ENCODE data around the gene HSPB7.
"Not testable (repeated sequence)": the region's sequence is repeated elsewhere in the genome, so short reads cannot be mapped to it uniquely, and the experiment has no call there.

Gene HSPB7

DNA sequence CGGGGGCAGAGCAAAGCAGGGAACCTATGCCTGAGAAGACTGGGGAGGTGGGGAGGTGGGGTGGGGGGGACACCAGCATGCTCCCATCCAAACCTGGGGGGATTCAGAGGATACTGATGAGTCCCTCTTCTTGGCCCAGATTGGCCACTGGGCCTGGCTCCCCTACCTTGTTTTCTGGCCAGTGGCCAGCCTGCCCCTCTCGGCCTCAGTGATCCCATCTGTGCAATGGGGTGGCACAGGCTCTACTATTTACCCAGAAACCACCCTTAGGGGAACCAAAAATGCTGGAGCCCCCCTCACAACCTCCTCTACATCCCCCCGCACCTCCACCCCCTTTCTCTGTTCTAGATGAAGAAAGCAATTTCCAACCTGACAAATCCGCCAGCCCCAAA lies 38.7 kb upstream of the HSPB7 start:
- not testable (repeated sequence) for H4K8ac ChIP-seq (ENCODE audit: low read depth, low read length); H3K9ac ChIP-seq (ENCODE audit: low read length); H3K4me3 ChIP-seq (ENCODE audit: low read depth, low read length); H4K91ac ChIP-seq (ENCODE audit: low read depth, low read length); H3K14ac ChIP-seq (ENCODE audit: low read length); H3K79me2 ChIP-seq (ENCODE audit: control insufficient read depth, insufficient read depth, low read length, poor library complexity); H3K23ac ChIP-seq (ENCODE audit: low read length); H3K4me2 ChIP-seq (ENCODE audit: low read length); H4K12ac ChIP-seq (ENCODE audit: low read depth, low read length); H2BK12ac ChIP-seq (ENCODE audit: low read length); H3K79me1 ChIP-seq (ENCODE audit: low read length); H3K9me3 ChIP-seq (ENCODE audit: insufficient read depth, low read depth, low read length); H3K4me1 ChIP-seq (ENCODE audit: control insufficient read depth in 1 of 2, insufficient read depth in 2 of 2, low read length in 2 of 2); H3K27me3 ChIP-seq (ENCODE audit: insufficient read depth, low read length); H3K18ac ChIP-seq (ENCODE audit: low read length); DNase-seq; H2AFZ ChIP-seq (ENCODE audit: insufficient read depth, low read length, poor library complexity); H3K4ac ChIP-seq (ENCODE audit: low read depth, low read length); H2BK5ac ChIP-seq (ENCODE audit: low read depth, low read length, poor library complexity); H3K27ac ChIP-seq (ENCODE audit: low read depth, low read length); H3K36me3 ChIP-seq (ENCODE audit: control insufficient read depth in 1 of 2, insufficient read depth in 2 of 2, low read length in 2 of 2); H2BK120ac ChIP-seq (ENCODE audit: insufficient read depth, low read length, poor library complexity); H2AK5ac ChIP-seq (ENCODE audit: low read length)
- no CpG with 5 or more reads among the region's 4 CpGs for WGBS (ENCODE audit: extremely low coverage, insufficient coverage, insufficient read length)

DNA sequence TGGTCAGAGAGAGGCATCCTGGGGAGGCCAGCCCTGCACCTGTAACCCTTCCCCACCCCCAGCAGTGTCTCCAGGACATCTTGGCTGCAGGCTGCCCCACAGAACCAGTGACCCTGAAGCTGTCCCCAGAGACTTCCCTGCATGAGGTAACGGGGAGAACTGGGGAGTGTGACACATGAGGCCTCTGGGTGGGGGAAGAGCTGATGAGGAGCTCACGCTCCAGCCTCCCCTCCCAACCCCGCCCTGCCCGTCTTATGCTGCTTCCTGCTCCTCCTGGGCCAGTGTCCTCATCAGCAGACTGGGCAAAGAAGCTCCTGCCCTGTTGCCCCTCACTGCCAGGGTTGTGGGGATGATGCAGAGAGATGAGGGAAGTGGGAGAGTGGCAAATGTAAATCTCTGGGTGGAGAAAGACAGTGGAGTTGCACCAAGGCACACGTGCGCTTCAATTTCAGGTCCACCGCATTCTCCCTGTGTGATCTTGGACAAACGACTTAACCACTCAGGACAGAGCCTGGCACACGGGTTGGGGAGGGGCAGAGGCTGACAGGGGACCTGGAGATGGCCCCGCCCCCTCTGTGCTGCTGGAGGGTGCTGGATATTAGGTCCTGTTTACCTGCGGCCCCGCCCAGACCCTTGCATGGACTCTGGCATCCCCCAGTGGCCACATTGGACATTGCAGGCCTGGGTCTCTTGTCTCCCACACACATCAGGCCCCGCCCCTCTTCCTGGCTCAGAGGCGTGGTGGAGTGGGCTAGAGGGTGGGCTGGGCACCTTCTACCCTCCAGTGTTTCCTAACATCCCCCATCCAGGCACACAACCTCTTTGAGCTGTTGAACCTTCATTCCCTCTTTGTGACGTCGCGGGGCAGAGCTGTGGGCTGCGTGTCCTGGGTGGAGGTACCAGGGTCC lies 38.0 kb upstream of the HSPB7 start:
- Histone ChIP-seq H2AFZ (ENCODE audit: insufficient read depth, low read length, poor library complexity) (no peak overlapping the region), H2BK5ac (ENCODE audit: low read depth, low read length, poor library complexity) (no peak overlapping the region), H4K12ac (ENCODE audit: low read depth, low read length) (no peak overlapping the region), H3K23ac (ENCODE audit: low read length) (no peak overlapping the region), H3K14ac (ENCODE audit: low read length) (no peak overlapping the region), H3K4me1 (ENCODE audit: control insufficient read depth in 1 of 2, insufficient read depth in 2 of 2, low read length in 2 of 2) (no peaks in the 10 kb centered on the region), H3K4ac (ENCODE audit: low read depth, low read length) (no peak overlapping the region), H2BK12ac (ENCODE audit: low read length) (no peak overlapping the region), H3K18ac (ENCODE audit: low read length) (no peak overlapping the region), H4K8ac (ENCODE audit: low read depth, low read length) (no peak overlapping the region), H3K36me3 (ENCODE audit: control insufficient read depth in 1 of 2, insufficient read depth in 2 of 2, low read length in 2 of 2) (no peaks in the 10 kb centered on the region), H3K27ac (ENCODE audit: low read depth, low read length) (no peak overlapping the region), H3K79me1 (ENCODE audit: low read length) (no peaks in the 10 kb centered on the region), H2AK5ac (ENCODE audit: low read length) (no peak overlapping the region), H3K27me3 (ENCODE audit: insufficient read depth, low read length) (no peaks in the 10 kb centered on the region), H3K9ac (ENCODE audit: low read length) (no peak overlapping the region), H3K4me3 (ENCODE audit: low read depth, low read length) (no peak overlapping the region), H3K79me2 (ENCODE audit: control insufficient read depth, insufficient read depth, low read length, poor library complexity) (no peaks in the 10 kb centered on the region), H4K91ac (ENCODE audit: low read depth, low read length) (no peak overlapping the region), H3K4me2 (ENCODE audit: low read length) (no peak overlapping the region), H2BK120ac (ENCODE audit: insufficient read depth, low read length, poor library complexity) (no peak overlapping the region), H3K9me3 (ENCODE audit: insufficient read depth, low read depth, low read length) (no peaks in the 10 kb centered on the region)
- peak; percentile 92 to 96 for DNase-seq
- no CpG with 5 or more reads among the region's 18 CpGs for WGBS (ENCODE audit: extremely low coverage, insufficient coverage, insufficient read length)

DNA sequence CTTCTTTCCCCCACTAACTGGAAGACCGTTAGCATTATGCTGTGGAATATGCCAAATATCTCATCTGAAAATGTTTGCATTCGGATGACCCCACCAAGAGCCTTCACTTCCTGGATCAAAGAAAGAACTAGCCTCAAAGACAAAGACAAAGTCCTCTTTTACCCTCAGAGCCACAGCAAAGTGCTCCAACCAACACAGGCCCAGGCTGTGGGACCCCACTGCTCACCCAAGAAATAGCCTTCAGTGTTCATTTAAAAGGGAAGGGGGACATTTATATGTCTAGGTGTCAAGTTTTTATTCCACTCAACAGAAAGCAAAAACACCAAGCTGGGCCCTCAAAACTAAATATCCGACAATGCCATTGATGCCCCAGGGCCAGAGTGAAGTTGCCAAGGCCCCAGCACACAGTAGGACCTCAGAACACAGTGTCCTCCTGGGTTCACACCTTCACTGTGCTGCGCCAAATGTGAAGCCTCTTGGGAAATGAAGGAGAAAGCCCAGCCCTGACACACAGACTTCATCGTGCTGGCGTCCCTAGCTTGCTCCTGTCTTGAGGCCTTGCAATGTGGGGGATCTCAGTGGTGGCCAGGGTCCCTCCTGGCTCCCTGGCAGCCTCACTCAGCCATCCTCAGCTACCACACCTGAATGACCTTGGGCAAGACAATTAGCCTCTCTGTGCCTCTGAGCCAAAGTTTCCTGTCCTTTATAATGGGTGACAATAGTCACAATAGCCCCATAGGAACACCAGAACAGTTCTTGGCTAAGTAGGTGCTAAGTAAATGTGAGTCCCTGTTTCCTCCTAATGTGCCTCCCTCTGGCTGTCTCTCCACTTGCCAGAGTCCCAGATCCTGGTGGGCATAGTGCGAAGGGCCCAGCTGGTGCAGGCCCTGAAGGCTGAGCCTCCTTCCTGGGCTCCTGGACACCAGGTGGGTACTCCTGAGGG lies 37.0 kb upstream of the HSPB7 start:
- Histone ChIP-seq H3K4me1 (ENCODE audit: control insufficient read depth in 1 of 2, insufficient read depth in 2 of 2, low read length in 2 of 2) (no peaks in the 10 kb centered on the region), H3K27ac (ENCODE audit: low read depth, low read length) (no peak overlapping the region), H3K14ac (ENCODE audit: low read length) (no peak overlapping the region), H3K9me3 (ENCODE audit: insufficient read depth, low read depth, low read length) (no peaks in the 10 kb centered on the region), H2BK120ac (ENCODE audit: insufficient read depth, low read length, poor library complexity) (no peak overlapping the region), H3K36me3 (ENCODE audit: control insufficient read depth in 1 of 2, insufficient read depth in 2 of 2, low read length in 2 of 2) (no peaks in the 10 kb centered on the region), H3K79me1 (ENCODE audit: low read length) (no peaks in the 10 kb centered on the region), H2AFZ (ENCODE audit: insufficient read depth, low read length, poor library complexity) (no peak overlapping the region), H3K79me2 (ENCODE audit: control insufficient read depth, insufficient read depth, low read length, poor library complexity) (no peaks in the 10 kb centered on the region), H3K23ac (ENCODE audit: low read length) (no peak overlapping the region), H2BK5ac (ENCODE audit: low read depth, low read length, poor library complexity) (no peak overlapping the region), H3K27me3 (ENCODE audit: insufficient read depth, low read length) (no peaks in the 10 kb centered on the region), H4K91ac (ENCODE audit: low read depth, low read length) (no peak overlapping the region), H3K4ac (ENCODE audit: low read depth, low read length) (no peak overlapping the region), H2AK5ac (ENCODE audit: low read length) (no peak overlapping the region), H3K9ac (ENCODE audit: low read length) (no peak overlapping the region), H3K4me2 (ENCODE audit: low read length) (no peak overlapping the region), H3K18ac (ENCODE audit: low read length) (no peak overlapping the region), H3K4me3 (ENCODE audit: low read depth, low read length) (no peak overlapping the region), H4K8ac (ENCODE audit: low read depth, low read length) (no peak overlapping the region), H2BK12ac (ENCODE audit: low read length) (no peak overlapping the region), H4K12ac (ENCODE audit: low read depth, low read length) (no peak overlapping the region)
- DNase-seq, result no peak
- no CpG with 5 or more reads among the region's 7 CpGs for WGBS (ENCODE audit: extremely low coverage, insufficient coverage, insufficient read length)

DNA sequence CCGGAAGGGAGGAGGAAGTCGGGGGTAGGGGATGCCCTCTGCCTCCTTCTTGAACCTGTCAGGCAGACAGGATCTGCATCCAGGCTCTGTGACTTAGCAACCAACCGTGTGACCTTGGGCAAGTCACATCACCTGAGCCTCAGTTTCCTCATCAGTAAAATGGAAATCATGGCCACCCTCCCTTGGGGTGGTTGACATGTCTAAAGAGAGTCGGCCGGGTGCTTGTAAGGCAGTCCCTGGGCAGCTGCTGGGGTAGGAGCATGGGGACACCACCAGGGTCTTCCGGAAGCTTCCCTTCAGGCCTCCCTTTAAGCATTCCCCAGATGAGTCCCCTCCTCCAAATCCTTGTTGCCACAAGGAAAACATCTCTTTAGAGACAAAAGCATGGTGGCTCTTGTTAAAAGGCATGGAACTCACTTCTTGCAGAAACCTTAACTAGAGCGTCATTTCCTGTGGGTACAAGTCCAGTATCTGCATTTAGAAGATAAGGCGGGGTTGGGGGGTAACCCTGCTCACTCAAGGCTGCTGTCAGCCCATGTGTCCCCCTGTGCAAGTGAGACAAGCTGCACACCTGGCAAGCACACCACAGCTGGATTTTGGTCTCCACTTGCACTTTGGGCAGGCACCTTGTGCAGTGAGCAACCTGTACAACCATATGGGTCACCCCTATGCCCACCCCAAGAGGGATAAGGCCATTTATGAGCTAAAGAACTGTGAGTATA lies 36.1 kb upstream of the HSPB7 start:
- no peaks in the 10 kb centered on the region for H3K79me1 ChIP-seq (ENCODE audit: low read length)
- H3K4me3 ChIP-seq (ENCODE audit: low read depth, low read length), result no peak overlapping the region
- H3K23ac ChIP-seq (ENCODE audit: low read length), result no peak overlapping the region
- no peak overlapping the region for H2BK120ac ChIP-seq (ENCODE audit: insufficient read depth, low read length, poor library complexity)
- no peaks in the 10 kb centered on the region for H3K27me3 ChIP-seq (ENCODE audit: insufficient read depth, low read length)
- WGBS (ENCODE audit: extremely low coverage, insufficient coverage, insufficient read length), result no CpG with 5 or more reads among the region's 8 CpGs
- H2BK5ac ChIP-seq (ENCODE audit: low read depth, low read length, poor library complexity), result no peak overlapping the region
- H3K9me3 ChIP-seq (ENCODE audit: insufficient read depth, low read depth, low read length), result no peaks in the 10 kb centered on the region
- H3K9ac ChIP-seq (ENCODE audit: low read length), result no peak overlapping the region
- no peak overlapping the region for H2AK5ac ChIP-seq (ENCODE audit: low read length)
- DNase-seq, result no peak
- no peak overlapping the region for H2BK12ac ChIP-seq (ENCODE audit: low read length)
- H3K4me1 ChIP-seq (ENCODE audit: control insufficient read depth in 1 of 2, insufficient read depth in 2 of 2, low read length in 2 of 2), result peaks cover under 1 to 3% of the 10 kb centered on the region in 2 experiments
- no peak overlapping the region for H4K8ac ChIP-seq (ENCODE audit: low read depth, low read length)
- H4K12ac ChIP-seq (ENCODE audit: low read depth, low read length), result no peak overlapping the region
- H3K27ac ChIP-seq (ENCODE audit: low read depth, low read length), result no peak overlapping the region
- H3K18ac ChIP-seq (ENCODE audit: low read length), result no peak overlapping the region
- H3K4me2 ChIP-seq (ENCODE audit: low read length), result no peak overlapping the region
- H3K14ac ChIP-seq (ENCODE audit: low read length), result no peak overlapping the region
- H3K36me3 ChIP-seq (ENCODE audit: control insufficient read depth in 1 of 2, insufficient read depth in 2 of 2, low read length in 2 of 2), result no peaks in the 10 kb centered on the region
- H3K79me2 ChIP-seq (ENCODE audit: control insufficient read depth, insufficient read depth, low read length, poor library complexity), result no peaks in the 10 kb centered on the region
- no peak overlapping the region for H4K91ac ChIP-seq (ENCODE audit: low read depth, low read length)
- no peak overlapping the region for H2AFZ ChIP-seq (ENCODE audit: insufficient read depth, low read length, poor library complexity)
- no peak overlapping the region for H3K4ac ChIP-seq (ENCODE audit: low read depth, low read length)
